Gastroesophageal sphincter (tissue), 3 donors: ENCODE data around the gene ZHX3.

ENCODE experiments used
- CTCF ChIP-seq, 4 experiments: fragments of 200-600 bp in 2 of 4; fragments of 450-650 bp in 2 of 4; sonication (generic) in 1 of 4; IDR thresholded peaks; one replicate each; pipeline ENCODE4 v1.5.1; 2017 to 2019; ENCODE audit warnings: antibody characterized with exemption in 4 of 4, mild to moderate bottlenecking in 2 of 4, moderate library complexity in 2 of 4
- EP300 ChIP-seq: sonication (generic); formaldehyde crosslinking; IDR thresholded peaks from one replicate; pipeline ENCODE4 v1.6.1; 2017; ENCODE audit warnings: antibody characterized with exemption, mild to moderate bottlenecking
- POLR2A ChIP-seq, 2 donors: fragments of 450-650 bp; IDR thresholded peaks; one replicate each; pipeline ENCODE4 v1.6.1; 2017; ENCODE audit warnings: antibody characterized with exemption in 2 of 2, mild to moderate bottlenecking in 2 of 2, moderate library complexity in 1 of 2
- POLR2AphosphoS5 ChIP-seq: sonication (generic); formaldehyde crosslinking; IDR thresholded peaks from one replicate; pipeline ENCODE4 v1.6.1; 2017; ENCODE audit warnings: antibody characterized with exemption

- TF ChIP-seq CTCF (IDR thresholded peaks at IDR 0.05) (no peak), POLR2A (IDR thresholded peaks at IDR 0.05) (no peak), POLR2AphosphoS5 (no peak), EP300 (no peak)
Measured at GRCh38 chr20:41205313-41205712, 112.2 kb downstream of the ZHX3 start.
